Measurements from ENCODE around the gene PTH1R. TPM values are rescaled to one million over a fixed set of nuclear protein-coding genes. Genes with fewer than 3 reads are reported as not detected.
A peak's percentile ranks its signal among the peaks of the same experiment; 100 is the strongest.

The PTH1R gene
- total RNA-seq, 1 experiment from 2014 or later, result 1.0 TPM

DNA sequence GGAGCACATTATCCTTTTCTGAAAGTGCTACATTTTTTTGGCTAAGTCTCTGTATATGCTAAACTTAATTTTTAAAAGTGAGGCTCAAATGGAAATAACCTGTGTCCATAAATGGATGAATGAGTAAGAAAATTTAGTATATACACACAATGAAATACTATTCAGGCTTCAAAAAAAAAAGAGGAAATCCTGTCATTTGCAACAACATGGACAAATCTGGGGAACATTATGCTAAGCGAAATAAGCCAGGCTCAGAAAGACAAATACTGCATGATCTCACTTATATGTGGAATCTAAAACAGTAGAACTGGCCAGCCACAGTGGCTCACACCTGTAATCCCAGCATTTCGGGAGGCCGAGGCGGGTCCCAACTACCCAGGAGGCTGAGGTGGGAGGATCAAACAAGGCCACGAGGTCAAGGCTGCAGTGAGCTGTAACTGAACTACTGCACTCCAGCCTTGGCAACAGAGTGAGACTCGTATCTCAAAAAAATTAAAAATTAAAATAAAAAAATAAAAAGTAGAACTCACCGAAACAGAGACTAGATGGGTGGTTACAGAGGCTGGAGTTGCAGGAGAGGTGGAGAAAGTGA, 73.2 kb downstream of the PTH1R start:
- no peak overlapping the region for H3K23ac ChIP-seq (ENCODE audit: insufficient read length, low read depth, low read length)
- peaks cover 38% of the 10 kb centered on the region; the same call in 1 of the 2 replicates for H3K79me2 ChIP-seq (ENCODE audit: insufficient read depth, low read length)
- peaks cover 18% of the 10 kb centered on the region for H3K79me1 ChIP-seq (ENCODE audit: insufficient read depth, low read depth, low read length, poor library complexity, severe bottlenecking)
- no peak overlapping the region for H3K27ac ChIP-seq (ENCODE audit: insufficient read length, low read depth, low read length)
- H3K23me2 ChIP-seq (ENCODE audit: insufficient read length, low read depth, low read length, poor library complexity, severe bottlenecking), result no peaks in the 10 kb centered on the region
- no peak overlapping the region for H2AFZ ChIP-seq (ENCODE audit: low read length)
- WGBS (ENCODE audit: extremely low coverage, insufficient read length, low lambda C conversion rate), result no CpG with 5 or more reads among the region's 7 CpGs
- TF ChIP-seq, protein P1, sequence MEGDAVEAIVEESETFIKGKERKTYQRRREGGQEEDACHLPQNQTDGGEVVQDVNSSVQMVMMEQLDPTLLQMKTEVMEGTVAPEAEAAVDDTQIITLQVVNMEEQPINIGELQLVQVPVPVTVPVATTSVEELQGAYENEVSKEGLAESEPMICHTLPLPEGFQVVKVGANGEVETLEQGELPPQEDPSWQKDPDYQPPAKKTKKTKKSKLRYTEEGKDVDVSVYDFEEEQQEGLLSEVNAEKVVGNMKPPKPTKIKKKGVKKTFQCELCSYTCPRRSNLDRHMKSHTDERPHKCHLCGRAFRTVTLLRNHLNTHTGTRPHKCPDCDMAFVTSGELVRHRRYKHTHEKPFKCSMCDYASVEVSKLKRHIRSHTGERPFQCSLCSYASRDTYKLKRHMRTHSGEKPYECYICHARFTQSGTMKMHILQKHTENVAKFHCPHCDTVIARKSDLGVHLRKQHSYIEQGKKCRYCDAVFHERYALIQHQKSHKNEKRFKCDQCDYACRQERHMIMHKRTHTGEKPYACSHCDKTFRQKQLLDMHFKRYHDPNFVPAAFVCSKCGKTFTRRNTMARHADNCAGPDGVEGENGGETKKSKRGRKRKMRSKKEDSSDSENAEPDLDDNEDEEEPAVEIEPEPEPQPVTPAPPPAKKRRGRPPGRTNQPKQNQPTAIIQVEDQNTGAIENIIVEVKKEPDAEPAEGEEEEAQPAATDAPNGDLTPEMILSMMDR (conservative IDR thresholded peaks at IDR 0.05), result no peak
- H4K20me1 ChIP-seq (ENCODE audit: control insufficient read depth, insufficient read depth, insufficient read length), result peaks cover 2% of the 10 kb centered on the region
- no peak overlapping the region for H3K4me2 ChIP-seq (ENCODE audit: insufficient read depth, insufficient read length, low read length)
- no peak overlapping the region for H2AK5ac ChIP-seq (ENCODE audit: insufficient read length, low read length)
- Mint-ChIP-seq H3K4me3 (no peak overlapping the region), H3K36me3 (ENCODE audit: insufficient read depth in 1 of 3, low read depth in 3 of 3) (peaks cover 6 to 21% (median 11%) of the 10 kb centered on the region in 3 experiments), H3K4me1 (peaks cover 51 to 69% of the 10 kb centered on the region in 2 experiments), H3K9me3 (no peaks in the 10 kb centered on the region; a peak in 1 of 5 replicates), H3K27me3 (ENCODE audit: low read depth) (no peaks in the 10 kb centered on the region), H3K27ac (peak overlapping the region in 1 of 3 experiments; percentile 25; a peak in 1 of 7 replicates)
- DNase-seq, result no peak
- H3K9me3 ChIP-seq (ENCODE audit: control insufficient read depth, low read depth, low read length), result no peaks in the 10 kb centered on the region
- no peak overlapping the region for H2BK15ac ChIP-seq (ENCODE audit: low read depth, low read length)
- no peak overlapping the region for H4K91ac ChIP-seq (ENCODE audit: insufficient read length, low read depth, low read length)
- H3K14ac ChIP-seq (ENCODE audit: insufficient read depth, low read length), result no peak overlapping the region
- H3T11ph ChIP-seq (ENCODE audit: low read length), result no peak overlapping the region
- H3K27me3 ChIP-seq (ENCODE audit: insufficient read depth, low read length), result no peaks in the 10 kb centered on the region
- H2BK5ac ChIP-seq (ENCODE audit: insufficient read length, low read length), result no peak overlapping the region
- peaks cover 9% of the 10 kb centered on the region; the same call in 1 of the 2 replicates for H3K4me1 ChIP-seq (ENCODE audit: insufficient read depth, low read length)
- H3K56ac ChIP-seq (ENCODE audit: insufficient read length, low read depth, low read length), result no peak overlapping the region
- H2BK20ac ChIP-seq (ENCODE audit: low read depth, low read length, poor library complexity, severe bottlenecking), result no peak overlapping the region
- no peak overlapping the region for H4K8ac ChIP-seq (replicated peaks; ENCODE audit: insufficient read length, low read depth, low read length)
- H4K5ac ChIP-seq (ENCODE audit: insufficient read length, low read depth, low read length), result no peak overlapping the region
- no peak overlapping the region for H2BK12ac ChIP-seq (ENCODE audit: insufficient read length, low read depth, low read length)
- H3K9ac ChIP-seq (ENCODE audit: extremely low read depth, insufficient read length, low read length), result no peak overlapping the region
- no peak overlapping the region for H3K18ac ChIP-seq (ENCODE audit: insufficient read length, low read depth, low read length)
- no peak overlapping the region for H2BK120ac ChIP-seq (ENCODE audit: low read depth, low read length, poor library complexity, severe bottlenecking)
- H3K4ac ChIP-seq (ENCODE audit: low read depth, low read length), result no peak overlapping the region

Data from H9 (cell line).